Neutrophil (primary cell): Measurements from ENCODE around the gene CALML3.

Experiments
- H3K27ac ChIP-seq: fragments of 200-600 bp; sonication (generic); 2 replicates; pipeline ENCODE4 v1.5.1; 2016; ENCODE audit warnings: mild to moderate bottlenecking, moderate library complexity
- H3K27me3 ChIP-seq: fragments of 200-600 bp; sonication (generic); 2 replicates; pipeline ENCODE4 v1.6.0; 2016; ENCODE audit warnings: mild to moderate bottlenecking
- H3K36me3 ChIP-seq: fragments of 200-600 bp; sonication (generic); 2 replicates; pipeline ENCODE4 v1.5.1; 2017
- H3K4me1 ChIP-seq, 2 experiments: fragments of 200-600 bp in 1 of 2; sonication (generic) in 1 of 2; 1 replicate in 1 of 2; 2 replicates in 1 of 2; pipeline versions ENCODE4 v1.5.1 to v1.6.1; 2013 to 2016; ENCODE audit warnings: low read depth in 1 of 2, low read length in 1 of 2, mild to moderate bottlenecking in 1 of 2, moderate library complexity in 1 of 2; ENCODE audit not compliant: control insufficient read depth in 1 of 2, insufficient read depth in 1 of 2
- H3K4me3 ChIP-seq, 2 experiments: fragments of 200-600 bp in 1 of 2; sonication (generic) in 1 of 2; 1 replicate in 1 of 2; 2 replicates in 1 of 2; pipeline ENCODE4 v1.5.1; 2013 to 2016; ENCODE audit warnings: low read depth in 1 of 2, low read length in 1 of 2, mild to moderate bottlenecking in 1 of 2, moderate library complexity in 1 of 2
- H3K9me3 ChIP-seq: fragments of 200-600 bp; sonication (generic); 2 replicates; pipeline ENCODE4 v1.5.1; 2016
- CTCF ChIP-seq: fragments of 200-600 bp; sonication (generic); IDR thresholded peaks from 2 replicates; pipeline ENCODE4 v1.5.1; 2016; ENCODE audit warnings: antibody characterized with exemption

The CALML3 gene

GRCh38 chr10:5515948-5516761, 8.6 kb upstream of the CALML3 start:
- TF ChIP-seq CTCF: no peak

GRCh38 chr10:5517546-5517945, 7.2 kb upstream of the CALML3 start:
- Histone ChIP-seq H3K9me3 (no peaks in the 10 kb centered on the region), H3K4me3 (no peak overlapping the region), H3K27me3 (peaks cover 8% of the 10 kb centered on the region), H3K36me3 (no peaks in the 10 kb centered on the region), H3K27ac (no peak overlapping the region), H3K4me1 (no peaks in the 10 kb centered on the region)
- TF ChIP-seq CTCF: no peak

More at GRCh38 chr10:5515948-5516761, 8.6 kb upstream of the CALML3 start:
- Histone ChIP-seq H3K36me3 (no peaks in the 10 kb centered on the region), H3K4me1 (no peaks in the 10 kb centered on the region), H3K9me3 (no peaks in the 10 kb centered on the region), H3K27me3 (peaks cover 8% of the 10 kb centered on the region), H3K27ac (no peak overlapping the region), H3K4me3 (no peak overlapping the region)

- Histone ChIP-seq H3K9me3 (no peaks in the 10 kb centered on the region), H3K4me1 (no peaks in the 10 kb centered on the region), H3K27ac (no peak overlapping the region), H3K27me3 (peaks cover 2% of the 10 kb centered on the region), H3K4me3 (no peak overlapping the region), H3K36me3 (no peaks in the 10 kb centered on the region)
- TF ChIP-seq CTCF: no peak
These were observed 6.6 kb upstream of the CALML3 start for GRCh38 chr10:5518143-5518542.

GRCh38 chr10:5519054-5519453, 5.7 kb upstream of the CALML3 start:
- no peak for TF ChIP-seq CTCF

GRCh38 chr10:5522913-5523560, 1.7 kb upstream of the CALML3 start:
- H3K27ac ChIP-seq: no peak overlapping the region
- no peak for TF ChIP-seq CTCF
- no peaks in the 10 kb centered on the region for H3K4me1 ChIP-seq
- no peaks in the 10 kb centered on the region for H3K9me3 ChIP-seq
- H3K27me3 ChIP-seq: no peaks in the 10 kb centered on the region
- no peak overlapping the region for H3K4me3 ChIP-seq
- H3K36me3 ChIP-seq: no peaks in the 10 kb centered on the region

More at GRCh38 chr10:5519054-5519453, 5.7 kb upstream of the CALML3 start:
- Histone ChIP-seq H3K27ac (no peak overlapping the region), H3K27me3 (no peaks in the 10 kb centered on the region), H3K36me3 (no peaks in the 10 kb centered on the region), H3K4me3 (no peak overlapping the region), H3K4me1 (no peaks in the 10 kb centered on the region), H3K9me3 (no peaks in the 10 kb centered on the region)
